IPS DF 4.7 (cell line): Measurements from ENCODE around the gene TRPM8.
"Not testable (repeated sequence)": the region's sequence is repeated elsewhere in the genome, so short reads cannot be mapped to it uniquely, and the experiment has no call there.

Source experiments
- DNase-seq: peaks from one replicate; pipeline ENCODE4 v3.0.0-alpha.2; 2013; ENCODE audit warnings: low spot score; ENCODE audit errors: extremely low read depth

TRPM8 gene

DNA sequence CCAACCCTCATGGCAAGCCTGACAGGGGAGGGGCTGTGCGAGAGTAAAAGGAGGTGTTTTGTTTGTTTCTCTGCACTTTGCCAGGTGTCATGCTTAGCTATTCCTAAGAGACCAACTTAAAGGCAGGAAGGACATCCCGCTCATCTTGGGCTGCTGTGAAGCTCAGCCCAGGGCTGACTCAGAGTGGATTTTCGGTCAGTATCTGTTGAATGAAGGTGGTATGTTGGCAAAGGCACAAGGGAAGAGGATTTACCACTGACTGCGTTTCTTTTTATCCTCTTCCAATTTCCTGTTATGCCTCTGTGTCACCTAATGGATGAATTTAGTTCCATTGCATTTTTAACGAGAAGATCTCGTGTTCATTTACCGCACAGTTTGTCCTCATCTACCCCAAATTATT lies 18.9 kb downstream of the TRPM8 start:
- DNase-seq = no peak

DNA sequence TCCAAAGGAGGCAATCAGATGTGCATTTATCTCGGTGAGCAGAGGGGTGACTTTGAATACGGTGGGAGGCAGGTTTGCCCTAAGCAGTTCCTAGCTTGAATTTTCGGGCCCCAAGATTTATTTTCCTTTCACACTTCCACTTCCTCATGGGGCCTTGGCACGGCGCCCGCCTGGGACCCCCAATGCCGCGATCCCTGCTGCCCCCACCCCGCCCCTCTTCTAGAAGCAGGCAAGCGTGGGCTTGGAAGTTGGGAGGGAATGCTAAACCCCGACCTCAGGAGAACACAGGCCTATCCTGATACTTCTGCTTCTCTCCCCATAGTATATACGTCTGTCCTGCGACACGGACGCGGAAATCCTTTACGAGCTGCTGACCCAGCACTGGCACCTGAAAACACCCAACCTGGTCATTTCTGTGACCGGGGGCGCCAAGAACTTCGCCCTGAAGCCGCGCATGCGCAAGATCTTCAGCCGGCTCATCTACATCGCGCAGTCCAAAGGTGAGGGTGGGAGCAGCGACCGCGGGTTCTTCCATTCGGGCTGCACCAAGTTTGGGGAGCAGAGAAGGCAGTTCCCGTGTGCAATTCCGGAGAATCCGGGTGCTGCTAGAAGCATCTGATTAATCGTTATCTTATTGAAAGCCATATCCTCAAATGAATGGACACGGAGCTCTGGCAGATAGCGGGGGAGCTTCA lies 21.6 kb downstream of the TRPM8 start:
- no peak for DNase-seq

DNA sequence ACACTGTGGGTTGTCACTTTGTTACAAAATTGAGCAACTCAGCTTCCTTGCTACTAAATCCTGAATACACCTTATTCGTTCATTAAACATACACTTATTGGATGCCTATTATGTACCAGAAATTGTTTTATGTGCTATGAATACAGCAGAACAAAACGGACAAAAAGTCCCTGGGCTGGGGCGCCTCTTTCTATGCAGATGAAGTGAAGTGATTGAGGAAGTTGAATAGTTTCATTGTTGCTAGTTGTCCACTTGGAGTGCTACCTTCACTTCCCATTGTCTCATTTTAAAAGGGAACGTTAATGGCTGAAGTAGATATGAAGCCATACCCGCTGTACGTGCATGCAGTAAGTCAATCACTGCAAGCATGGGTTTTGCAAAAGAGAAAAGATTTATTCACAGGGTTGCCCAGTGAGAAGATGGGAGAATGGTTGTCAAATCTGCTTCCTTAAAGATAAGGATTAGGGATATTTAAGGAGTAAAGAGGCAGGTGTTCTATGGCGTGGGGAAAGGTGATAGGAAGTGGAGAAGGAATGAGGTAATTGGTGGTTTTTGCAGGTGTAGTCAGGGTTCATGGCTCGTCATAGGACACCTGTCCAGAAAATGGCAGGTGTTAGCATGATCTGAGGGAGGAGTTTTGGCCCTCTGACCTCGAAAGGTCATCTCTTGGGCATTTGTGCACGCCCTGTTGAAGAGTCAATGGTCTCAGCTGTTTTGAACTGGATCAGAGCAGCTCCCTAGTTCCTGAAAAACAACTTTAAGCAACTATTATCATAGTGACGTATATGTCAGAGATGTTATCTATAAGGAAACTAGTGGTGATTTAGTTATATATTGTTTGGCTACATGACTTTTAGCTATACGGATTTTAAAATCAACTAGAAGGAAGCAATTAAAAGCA lies 23.5 kb downstream of the TRPM8 start:
- DNase-seq = no peak

DNA sequence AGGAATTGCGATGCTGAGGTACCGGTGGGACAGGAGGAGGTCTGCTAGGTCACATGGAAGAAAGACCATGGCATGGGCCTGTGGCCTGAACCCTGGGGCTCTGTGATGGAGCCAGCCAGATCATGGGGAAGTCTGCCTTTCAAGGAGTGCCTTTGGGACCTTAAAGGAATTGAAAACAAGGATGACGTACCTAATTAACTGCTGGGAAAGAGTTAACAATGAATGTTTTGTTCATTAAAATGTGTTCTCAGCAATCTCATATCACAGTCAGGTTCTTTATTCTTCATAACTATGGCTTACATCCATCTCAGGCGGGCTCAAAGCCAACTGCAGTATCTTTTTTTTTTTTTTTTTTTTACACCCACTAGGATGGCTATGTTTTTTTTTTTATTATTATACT lies 25.6 kb downstream of the TRPM8 start:
- DNase-seq = no peak

DNA sequence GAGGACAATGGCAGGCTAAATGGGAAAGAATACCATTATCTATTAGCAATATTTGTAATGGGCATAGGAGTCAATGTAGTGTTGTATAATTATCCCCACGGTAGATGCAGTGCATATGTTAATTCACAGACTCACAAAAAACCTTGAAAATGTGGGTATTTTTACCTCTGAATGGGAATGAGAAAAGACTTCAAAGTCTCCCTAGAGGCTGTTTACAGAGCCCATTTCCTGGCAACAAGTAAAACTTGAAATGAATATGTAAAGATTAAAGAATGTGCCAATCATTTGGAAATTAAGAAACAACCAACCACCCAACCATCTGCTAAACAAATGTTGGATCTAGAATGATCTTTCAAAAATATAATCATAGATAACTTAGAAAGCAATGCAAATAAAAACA lies 27.1 kb downstream of the TRPM8 start:
- DNase-seq = no peak

DNA sequence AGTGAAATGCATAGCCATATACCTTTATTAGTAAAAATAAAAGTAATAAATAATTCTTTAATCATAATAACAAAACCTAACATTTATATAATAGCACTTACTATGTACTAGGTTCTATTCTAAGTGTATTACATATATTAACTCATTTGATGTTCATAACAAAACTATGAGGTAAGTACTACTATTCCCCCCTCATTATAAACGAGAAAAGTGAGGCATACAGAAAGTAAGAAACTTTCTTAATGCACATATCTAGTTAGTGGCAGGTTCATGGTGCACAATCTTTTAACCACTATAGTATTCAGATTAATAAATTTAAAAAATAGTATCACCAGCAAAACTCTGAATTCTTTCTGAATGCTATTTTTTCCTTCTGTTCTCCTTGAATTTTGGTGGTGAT lies 27.5 kb downstream of the TRPM8 start:
- DNase-seq = no peak

DNA sequence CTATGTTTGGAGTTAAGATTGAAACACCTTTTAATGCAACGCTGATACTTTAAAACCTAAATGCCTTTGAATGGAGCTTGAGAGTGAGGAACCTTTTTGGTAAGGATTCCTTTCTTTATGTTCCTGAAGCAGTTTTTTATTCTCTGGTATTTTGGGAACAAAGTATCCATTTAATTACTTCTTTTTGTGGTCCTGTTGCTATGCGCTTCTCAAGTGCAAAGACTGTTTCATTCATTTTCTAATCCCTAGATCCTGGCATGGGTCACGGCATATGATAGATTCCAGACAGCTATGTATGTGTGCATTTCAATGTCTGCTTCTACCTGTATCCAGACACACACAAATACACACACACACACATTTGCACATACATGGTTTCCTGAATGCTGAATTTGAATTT lies 28.0 kb downstream of the TRPM8 start:
- DNase-seq = no peak

DNA sequence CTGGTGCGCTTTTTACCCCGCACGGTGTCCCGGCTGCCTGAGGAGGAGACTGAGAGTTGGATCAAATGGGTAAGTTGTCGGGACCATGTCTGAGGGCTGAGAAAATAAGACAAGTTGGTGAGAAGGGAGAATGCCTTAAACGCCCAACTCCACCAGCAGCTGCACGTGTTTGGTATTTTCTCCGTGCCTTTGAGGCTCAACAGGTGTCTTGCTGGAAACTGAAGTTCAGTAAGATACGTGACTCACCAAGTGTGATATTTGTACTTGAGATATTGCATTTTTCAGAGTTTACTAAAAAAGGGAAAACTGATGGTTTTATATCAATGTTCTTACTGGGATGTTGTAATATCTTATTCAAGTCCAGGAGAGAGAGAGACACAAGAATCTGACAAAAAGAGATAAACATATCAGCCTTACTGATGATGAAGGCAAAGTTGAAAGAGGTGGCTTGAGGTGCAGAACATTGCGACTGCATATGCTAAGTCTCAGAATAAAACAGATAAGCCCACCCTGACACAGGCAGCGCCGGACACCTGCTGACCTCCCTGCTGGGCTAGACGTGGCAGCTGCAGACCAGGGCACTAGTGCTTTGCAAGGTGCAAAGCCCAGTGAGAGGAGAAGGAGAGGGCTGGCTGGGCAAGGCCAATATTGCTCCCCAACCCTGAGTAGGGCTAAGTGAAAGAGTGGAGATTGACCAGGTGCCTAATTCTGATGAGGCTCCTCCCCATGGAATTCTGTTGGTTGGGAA lies 33.1 kb downstream of the TRPM8 start:
- DNase-seq = no peak

DNA sequence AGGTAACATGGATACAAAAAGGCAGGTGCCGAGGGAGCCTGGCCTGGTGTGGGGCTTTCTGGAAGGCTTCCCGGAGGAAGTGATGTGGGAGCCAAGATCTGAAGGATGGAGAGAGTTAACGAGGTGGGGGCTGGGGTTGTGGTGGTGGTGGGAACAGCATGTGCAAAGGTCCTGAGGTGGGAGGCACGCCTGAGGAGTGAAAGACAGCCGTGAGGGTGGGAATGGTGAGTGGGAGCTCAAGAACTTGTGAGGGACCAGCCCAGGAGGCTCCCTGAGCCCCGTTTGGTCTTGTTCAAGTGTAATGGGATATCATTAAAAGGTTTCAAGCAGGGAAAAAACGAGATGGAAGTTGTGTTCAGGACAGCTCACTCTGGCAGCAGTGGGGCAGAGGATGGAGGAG lies 35.2 kb downstream of the TRPM8 start:
- DNase-seq = no peak

DNA sequence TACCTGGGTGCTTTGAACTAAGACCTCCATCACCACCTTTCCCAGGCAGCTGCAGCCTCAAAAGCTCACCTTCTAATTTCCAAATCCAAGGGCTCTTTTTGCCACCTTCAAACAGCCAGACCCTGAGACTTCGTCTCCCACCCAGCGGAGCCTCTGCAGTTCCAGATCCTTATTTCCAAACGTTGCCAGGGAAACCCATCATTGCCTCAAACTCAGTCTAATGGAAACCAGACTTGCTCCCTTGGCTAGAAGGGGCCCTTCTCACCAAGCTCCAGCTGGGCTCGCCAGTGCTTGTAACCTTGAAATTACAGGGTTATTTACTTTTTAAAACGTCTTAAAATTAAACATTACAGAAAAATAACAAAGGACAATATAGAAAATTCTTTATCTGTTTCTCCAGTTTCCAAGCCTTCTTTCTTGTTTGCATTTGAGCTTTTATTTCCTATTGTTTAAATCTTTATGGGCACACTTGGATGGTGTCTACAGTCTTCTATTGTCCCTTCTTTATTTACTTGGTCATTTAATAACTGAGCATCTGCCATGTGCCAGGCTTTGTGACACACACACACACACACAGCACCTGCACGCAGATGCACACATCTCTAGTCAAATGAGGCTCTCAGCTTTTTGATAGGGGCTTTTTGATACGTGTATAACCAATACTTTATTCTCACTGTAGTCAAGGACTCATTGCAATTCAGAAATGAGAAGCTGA lies 36.1 kb downstream of the TRPM8 start:
- no peak for DNase-seq

DNA sequence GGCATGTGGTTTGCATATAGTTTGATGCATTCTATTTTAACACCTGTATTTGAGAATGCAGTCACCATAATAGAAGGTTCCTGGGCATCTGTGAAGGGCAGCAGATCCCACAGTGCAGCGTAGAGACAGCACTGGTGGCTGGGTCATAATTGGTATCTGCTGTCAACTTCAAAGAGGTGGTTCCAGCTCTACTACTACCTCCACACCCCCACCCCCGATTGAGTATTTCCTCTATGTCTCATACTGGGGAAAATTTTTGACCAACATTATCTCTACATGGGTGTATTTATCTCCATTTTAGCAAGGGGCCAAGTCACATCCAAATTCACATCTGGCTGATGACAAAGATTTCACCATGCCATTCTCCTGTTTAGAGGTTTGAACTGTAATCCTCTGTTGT lies 43.0 kb downstream of the TRPM8 start:
- no peak for DNase-seq

DNA sequence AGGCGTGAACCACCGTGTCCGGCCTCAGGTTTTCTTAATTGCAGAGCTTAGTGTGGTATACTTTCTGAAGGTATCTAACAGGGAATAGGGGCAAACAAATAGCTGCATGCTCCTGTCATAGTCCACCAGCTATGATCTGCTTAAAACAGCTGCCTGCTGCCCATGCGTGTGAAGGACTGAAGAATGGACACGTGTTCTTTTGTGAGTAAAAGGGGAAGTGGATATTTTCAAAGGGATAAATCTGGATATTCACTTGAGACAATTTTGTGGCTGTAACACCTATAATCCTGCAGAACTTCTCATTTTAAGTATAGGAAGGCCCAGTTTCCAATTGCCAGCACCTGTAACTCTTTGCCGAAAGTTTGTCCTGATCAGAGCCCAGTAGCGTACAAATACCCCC lies 44.7 kb downstream of the TRPM8 start:
- no peak for DNase-seq

DNA sequence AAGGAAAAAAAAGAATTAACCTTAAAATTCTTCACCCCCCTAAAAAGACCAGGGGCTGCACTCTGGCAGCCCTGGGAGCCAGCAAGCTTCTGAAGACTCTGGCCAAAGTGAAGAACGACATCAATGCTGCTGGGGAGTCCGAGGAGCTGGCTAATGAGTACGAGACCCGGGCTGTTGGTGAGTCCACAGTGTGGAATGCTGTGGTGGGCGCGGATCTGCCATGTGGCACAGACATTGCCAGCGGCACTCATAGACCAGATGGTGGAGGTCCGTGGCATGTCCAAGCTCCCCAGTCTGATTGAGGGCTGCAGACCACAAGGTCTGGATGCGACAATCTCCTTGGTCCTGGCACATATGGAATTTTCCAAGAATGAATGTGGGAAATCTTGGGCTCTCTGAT lies 47.4 kb downstream of the TRPM8 start:
- DNase-seq = no peak

DNA sequence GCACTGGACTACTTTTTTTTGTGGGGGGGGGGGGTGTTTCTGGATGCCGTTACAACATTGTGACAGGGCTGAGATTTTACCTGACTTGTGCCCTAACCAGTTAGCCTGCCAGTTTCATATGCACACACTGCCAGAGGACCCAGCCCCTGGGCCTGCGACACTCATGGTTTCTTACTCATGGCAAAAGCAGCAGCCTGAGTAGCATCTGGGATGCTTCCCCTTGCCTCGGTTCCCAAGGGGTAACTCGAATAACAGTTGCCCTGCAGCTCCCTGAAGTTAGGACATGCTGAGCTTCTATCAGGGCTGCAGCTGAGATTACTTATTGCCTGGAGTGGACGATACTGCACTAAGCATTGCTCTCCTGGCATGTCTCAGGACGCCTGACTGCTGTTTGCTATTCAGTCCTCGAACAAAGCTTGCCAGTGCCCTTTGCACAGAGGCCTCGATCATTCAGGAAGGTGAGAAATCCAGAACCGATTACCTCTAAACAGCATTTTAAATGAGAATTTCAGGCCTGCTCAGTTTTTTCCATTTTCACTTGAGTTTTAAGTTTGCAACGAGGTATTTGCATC lies 47.9 kb downstream of the TRPM8 start:
- DNase-seq = no peak

DNA sequence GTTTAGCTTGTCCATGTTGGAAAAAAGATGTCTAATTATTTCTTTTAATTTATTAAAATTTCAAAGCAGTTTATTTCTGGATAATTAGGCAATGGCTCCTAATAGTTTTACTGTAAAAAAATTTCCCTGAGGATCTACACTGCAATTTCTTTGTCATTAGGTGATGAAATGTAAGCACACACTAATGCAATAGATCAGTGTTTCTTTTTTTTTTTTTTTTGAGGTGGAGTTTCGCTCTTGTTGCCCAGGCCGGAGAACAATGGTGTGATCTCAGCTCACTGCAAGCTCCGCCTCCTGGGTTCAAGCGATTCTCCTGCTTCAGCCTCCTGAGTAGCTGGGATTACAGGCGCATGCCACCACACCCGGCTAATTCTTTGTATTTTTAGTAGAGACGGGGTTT lies 48.5 kb downstream of the TRPM8 start:
- not testable (repeated sequence) for DNase-seq

DNA sequence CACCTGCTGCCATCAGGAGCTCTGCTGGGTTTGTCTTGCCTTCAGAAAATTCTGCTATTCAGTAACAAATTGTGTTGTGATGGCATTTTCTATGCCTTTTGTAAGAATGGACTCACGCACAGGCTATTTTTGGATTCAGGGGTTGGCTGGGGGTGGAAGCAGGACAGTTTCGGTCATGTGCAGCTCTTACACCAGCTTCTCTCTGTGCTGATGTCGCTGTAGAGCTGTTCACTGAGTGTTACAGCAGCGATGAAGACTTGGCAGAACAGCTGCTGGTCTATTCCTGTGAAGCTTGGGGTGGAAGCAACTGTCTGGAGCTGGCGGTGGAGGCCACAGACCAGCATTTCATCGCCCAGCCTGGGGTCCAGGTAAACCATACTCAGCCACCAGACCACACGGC lies 49.2 kb downstream of the TRPM8 start:
- DNase-seq = no peak

DNA sequence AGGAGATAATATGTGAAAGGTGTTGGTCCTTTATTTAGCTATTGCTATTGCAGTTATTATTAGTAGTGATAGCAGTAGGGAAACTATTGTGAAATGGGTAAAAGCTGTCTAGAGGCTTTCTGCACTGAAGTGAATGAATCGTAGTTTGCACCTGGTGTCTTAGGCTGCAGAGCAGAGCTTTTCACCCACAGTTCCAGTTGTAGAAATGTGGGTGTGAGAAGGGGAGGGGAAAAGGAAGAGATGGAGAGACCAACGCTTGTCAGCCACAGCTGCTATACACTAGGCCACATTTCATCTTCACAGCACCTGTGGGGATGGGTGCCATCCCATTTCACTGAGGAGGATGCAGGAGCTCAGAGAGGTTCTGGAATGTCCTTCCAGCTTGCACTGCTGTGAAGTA lies 50.0 kb downstream of the TRPM8 start:
- no peak for DNase-seq

DNA sequence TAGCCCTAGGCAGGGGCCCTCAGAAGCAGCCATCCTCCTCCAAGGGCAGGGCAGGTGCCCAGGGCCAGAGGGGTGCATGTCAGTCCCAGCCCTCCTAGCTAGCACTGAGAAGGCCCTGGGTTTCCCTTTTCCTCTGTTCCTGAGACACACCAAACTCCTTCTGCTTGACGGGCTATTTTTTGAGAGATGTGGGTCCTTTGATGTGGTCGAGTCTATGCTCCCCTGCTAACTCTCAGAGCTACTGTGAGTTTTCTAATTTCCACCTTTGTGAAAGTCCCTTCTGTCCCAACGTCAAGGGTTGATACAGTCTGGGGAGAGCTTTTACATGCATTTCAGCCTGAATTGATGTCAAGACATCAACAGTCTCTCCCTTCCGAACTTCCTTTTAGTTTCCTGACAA lies 51.4 kb downstream of the TRPM8 start:
- no peak for DNase-seq

DNA sequence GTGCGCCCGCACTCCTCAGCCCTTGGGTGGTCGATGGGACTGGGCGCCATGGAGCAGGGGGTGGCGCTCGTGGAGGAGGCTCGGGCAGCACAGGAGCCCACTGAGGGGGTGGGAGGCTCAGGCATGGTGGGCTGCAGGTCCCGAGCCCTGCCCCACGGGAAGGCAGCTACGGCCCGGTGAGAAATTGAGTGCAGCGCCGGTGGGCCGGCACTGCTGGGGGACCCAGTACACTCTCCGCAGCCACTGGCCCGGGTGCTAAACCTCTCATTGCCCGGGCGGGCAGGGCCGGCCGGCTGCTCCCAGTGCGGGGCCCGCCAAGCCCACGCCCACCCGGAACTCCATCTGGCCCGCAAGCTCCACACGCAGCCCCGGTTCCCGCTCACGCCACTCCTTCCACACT lies 55.3 kb downstream of the TRPM8 start:
- not testable (repeated sequence) for DNase-seq

DNA sequence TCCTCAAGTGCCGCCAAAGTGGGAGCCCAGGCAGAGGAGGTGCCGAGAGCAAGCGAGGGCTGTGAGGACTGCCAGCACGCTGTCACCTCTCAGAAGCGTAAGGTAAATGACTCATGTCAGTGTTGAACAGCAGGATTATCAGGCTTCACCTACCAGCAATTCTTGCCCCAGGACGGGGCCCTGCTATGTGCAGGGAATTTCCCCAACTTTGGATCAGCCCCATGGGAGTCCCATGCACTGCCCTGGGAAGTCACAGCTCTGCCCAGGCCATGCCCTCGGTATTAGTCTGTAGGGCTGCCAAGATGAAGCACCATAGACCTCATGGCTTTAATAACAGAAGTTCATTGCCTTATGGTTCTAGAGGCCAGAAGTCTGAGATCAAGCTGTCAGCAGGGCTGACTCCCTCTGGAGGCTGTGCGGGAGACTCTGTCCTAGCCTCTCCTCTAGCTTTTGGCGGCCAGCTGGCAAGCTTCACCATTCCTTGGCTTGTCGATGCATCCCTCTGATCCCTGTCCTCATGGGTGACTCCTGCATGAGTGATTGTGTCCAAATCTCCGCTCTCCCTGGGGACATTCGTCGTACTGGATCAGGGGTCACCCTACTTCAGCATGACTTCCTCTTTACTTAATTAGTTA lies 55.9 kb downstream of the TRPM8 start:
- DNase-seq = no peak

DNA sequence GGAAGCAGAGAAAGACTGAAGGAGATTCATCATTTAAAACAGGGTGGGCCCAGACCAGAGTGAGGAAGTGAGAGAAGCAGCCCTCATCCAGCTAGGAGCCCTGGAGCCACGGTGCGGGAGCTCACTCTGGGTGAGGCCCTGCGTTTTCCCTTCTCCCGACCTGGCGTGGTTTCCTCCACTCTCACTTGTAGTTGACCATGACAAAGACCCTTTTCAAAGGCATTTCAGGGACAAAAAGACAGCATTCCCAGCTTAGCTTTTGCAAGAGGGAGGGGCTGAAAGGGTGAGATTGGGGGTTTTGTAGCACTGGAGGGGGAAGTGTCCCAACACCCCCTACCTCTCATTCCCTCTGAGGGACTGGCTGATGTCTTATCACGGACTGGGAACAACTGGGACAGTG lies 56.6 kb downstream of the TRPM8 start:
- no peak for DNase-seq
